Keratinocyte (primary cell): ENCODE measurements around the gene RPS25. TPM values are rescaled to one million over a fixed set of nuclear protein-coding genes. Genes with fewer than 3 reads are reported as not detected.
A peak's percentile ranks its signal among the peaks of the same experiment; 100 is the strongest.

ENCODE experiments used
- DNase-seq: peaks from one replicate; pipeline ENCODE4 v3.0.0-alpha.2; 2011; ENCODE audit warnings: low read depth, missing footprints, low spot score
- FAIRE-seq: peaks from 2 replicates; lab custom pipeline; 2011; peaks lifted over from hg19 to GRCh38; lab: Jason Lieb, UNC
- H2AFZ ChIP-seq: 2 replicates; pipeline ENCODE4 v1.6.0; 2012; ENCODE audit warnings: low read length, control low read depth, inconsistent platforms; ENCODE audit not compliant: control insufficient read depth
- H3K27ac ChIP-seq: 2 replicates; pipeline ENCODE4 v1.5.1; 2011; ENCODE audit warnings: low read length; ENCODE audit not compliant: control insufficient read depth, insufficient read depth
- H3K27me3 ChIP-seq: 3 replicates; pipeline ENCODE4 v1.6.0; 2011; ENCODE audit warnings: low read length; ENCODE audit not compliant: control insufficient read depth, insufficient read depth; ENCODE audit errors: extremely low read depth
- H3K36me3 ChIP-seq, 2 experiments: 2 replicates in 1 of 2; 3 replicates in 1 of 2; pipeline ENCODE4 v1.5.1; 2011; ENCODE audit warnings: low read length in 2 of 2, mild to moderate bottlenecking in 1 of 2; ENCODE audit not compliant: control insufficient read depth in 2 of 2, insufficient read depth in 2 of 2; ENCODE audit errors: extremely low read depth in 1 of 2
- H3K4me1 ChIP-seq: 3 replicates; pipeline ENCODE4 v1.5.1; 2011; ENCODE audit warnings: low read length; ENCODE audit not compliant: control insufficient read depth, insufficient read depth; ENCODE audit errors: extremely low read depth
- H3K4me2 ChIP-seq: 3 replicates; pipeline ENCODE4 v1.6.0; 2011; ENCODE audit warnings: low read depth, low read length; ENCODE audit not compliant: control insufficient read depth, insufficient read depth; ENCODE audit errors: extremely low read depth
- H3K4me3 ChIP-seq, 3 experiments: fragments of 200-600 bp in 1 of 3; sonication (generic) in 1 of 3; 2 replicates in 2 of 3; 3 replicates in 1 of 3; pipeline ENCODE4 v1.5.1; 2011 to 2016; ENCODE audit warnings: low read length in 3 of 3, mild to moderate bottlenecking in 3 of 3, control low read depth in 2 of 3, inconsistent platforms in 1 of 3, low read depth in 1 of 3, mixed read lengths in 1 of 3, mixed run types in 1 of 3, moderate library complexity in 1 of 3; ENCODE audit not compliant: control insufficient read depth in 2 of 3, insufficient read depth in 2 of 3; ENCODE audit errors: extremely low read depth in 1 of 3
- H3K79me2 ChIP-seq: 2 replicates; pipeline ENCODE4 v1.6.0; 2012; ENCODE audit warnings: low read length; ENCODE audit not compliant: control insufficient read depth, insufficient read depth
- H3K9ac ChIP-seq: 3 replicates; pipeline ENCODE4 v1.6.0; 2011; ENCODE audit warnings: low read length; ENCODE audit not compliant: control insufficient read depth, insufficient read depth; ENCODE audit errors: extremely low read depth
- H3K9me1 ChIP-seq: 3 replicates; pipeline ENCODE4 v1.6.0; 2011; ENCODE audit warnings: low read length; ENCODE audit not compliant: control insufficient read depth, insufficient read depth; ENCODE audit errors: extremely low read depth
- H3K9me3 ChIP-seq: 2 replicates; pipeline ENCODE4 v1.5.1; 2012; ENCODE audit warnings: low read depth, low read length; ENCODE audit not compliant: control insufficient read depth
- H4K20me1 ChIP-seq: 3 replicates; pipeline ENCODE4 v1.6.0; 2011; ENCODE audit warnings: low read length; ENCODE audit not compliant: control insufficient read depth, insufficient read depth; ENCODE audit errors: extremely low read depth
- CTCF ChIP-seq, 3 experiments: IDR thresholded peaks in 1 of 3; conservative IDR thresholded peaks in 1 of 3; optimal IDR thresholded peaks in 1 of 3; 2 replicates in 2 of 3; 3 replicates in 1 of 3; pipeline versions ENCODE3 to v1.5.1; 2011; ENCODE audit warnings: low read length in 3 of 3, mild to moderate bottlenecking in 3 of 3, moderate library complexity in 2 of 3, control low read depth in 1 of 3, inconsistent platforms in 1 of 3; ENCODE audit not compliant: insufficient read depth in 2 of 3; ENCODE audit errors: extremely low read depth in 1 of 3
- EZH2 ChIP-seq: IDR thresholded peaks from one replicate; pipeline ENCODE4 v1.6.1; 2012; ENCODE audit warnings: inconsistent platforms, mild to moderate bottlenecking, low read length, moderate library complexity
- dilution Hi-C: fragments of 300-500 bp; cut with MboI; formaldehyde crosslinking; loops from one replicate; pipeline ENCODE4 v1.7.0; 2020; ENCODE audit warnings: low sequenced_read_pairs; ENCODE audit not compliant: extremely low pct_ligation_motif_present
- polyA plus RNA-seq, 5 experiments: library from polyadenylated mRNA; depleted of rRNA in 3 of 5; stranded (reverse) in 3 of 5; stranded (forward) in 1 of 5; unstranded in 1 of 5; fragments of >200 nt; gene quantifications; 1 replicate in 1 of 5; 2 replicates in 3 of 5; 3 replicates in 1 of 5; pipeline versions ENCODE4 v1.2.1 to v1.2.3, GENCODE V29; 2011 to 2012; ENCODE audit warnings: missing spikeins in 2 of 5, low read depth in 1 of 5, low replicate concordance in 1 of 5

Gene RPS25
- polyA plus RNA-seq, 1 donor (not counting 4 experiments of a cell fraction or from before 2014, with no cell fraction given), result 978 TPM

GRCh38 chr11:119057000-119057769, 39.0 kb upstream of the RPS25 start, which contains the start of gene HYOU1:
HYOU1 (minus strand) TSS chr11:119057205; CDS start chr11:119056160, 1,045 bp downstream.
- peaks cover 14% of the 10 kb centered on the region for H3K4me1 ChIP-seq
- FAIRE-seq, result no peak
- peak within 1 kb of the TSS; percentile 90 to 92 (median 92) for H3K4me3 ChIP-seq
- peak within 1 kb of the TSS; percentile 89 for H3K4me2 ChIP-seq
- no peak for TF ChIP-seq EZH2
- TF ChIP-seq CTCF (optimal IDR thresholded peaks at IDR 0.05 in 1 of 3, IDR thresholded peaks at IDR 0.05 in 1 of 3, conservative IDR thresholded peaks at IDR 0.05 in 1 of 3; ENCODE audit: extremely low read depth in 1 of 3, insufficient read depth in 2 of 3, low read length in 3 of 3), result peak in 2 of 3 experiments; percentile 19 to 34
- dilution Hi-C loops, result no loop called here
- peak within 1 kb of the TSS; percentile 73 for H2AFZ ChIP-seq
- H3K9ac ChIP-seq, result peak within 1 kb of the TSS; percentile 87
- DNase-seq, result peak; percentile 74
- peaks cover 38% of the 10 kb centered on the region for H3K79me2 ChIP-seq
- no peaks in the 10 kb centered on the region for H3K27me3 ChIP-seq
- no peaks in the 10 kb centered on the region for H3K9me1 ChIP-seq
- peaks cover 4% of the 10 kb centered on the region for H4K20me1 ChIP-seq
- no peaks in the 10 kb centered on the region for H3K9me3 ChIP-seq
- H3K36me3 ChIP-seq, result peaks cover 25 to 32% of the 10 kb centered on the region in 2 experiments
- H3K27ac ChIP-seq, result peak within 1 kb of the TSS; percentile 82

- Histone ChIP-seq H3K27ac (peak overlapping the region; percentile 77), H3K27me3 (no peaks in the 10 kb centered on the region), H3K4me3 (peak overlapping the region; percentile 76 to 92 (median 77)), H3K79me2 (peaks cover 39% of the 10 kb centered on the region), H3K9me1 (no peaks in the 10 kb centered on the region), H3K9me3 (no peaks in the 10 kb centered on the region), H3K36me3 (peaks cover 32 to 38% of the 10 kb centered on the region in 2 experiments), H3K4me2 (peak overlapping the region; percentile 89), H3K9ac (peak overlapping the region; percentile 87), H4K20me1 (peaks cover 4% of the 10 kb centered on the region), H2AFZ (peak overlapping the region; percentile 69), H3K4me1 (peaks cover 16% of the 10 kb centered on the region)
- FAIRE-seq (no peak), DNase-seq (no peak)
- dilution Hi-C loops, result no loop called here
- TF ChIP-seq CTCF (optimal IDR thresholded peaks at IDR 0.05 in 1 of 3, IDR thresholded peaks at IDR 0.05 in 1 of 3, conservative IDR thresholded peaks at IDR 0.05 in 1 of 3; ENCODE audit: extremely low read depth in 1 of 3, insufficient read depth in 2 of 3, low read length in 3 of 3) (no peak), EZH2 (no peak)
Observed at GRCh38 chr11:119056421-119056999, 38.4 kb upstream of the RPS25 start.
